ENCODE data around the gene THUMPD1.
"Not testable (repeated sequence)": the region's sequence is repeated elsewhere in the genome, so short reads cannot be mapped to it uniquely, and the experiment has no call there.

THUMPD1 gene

DNA sequence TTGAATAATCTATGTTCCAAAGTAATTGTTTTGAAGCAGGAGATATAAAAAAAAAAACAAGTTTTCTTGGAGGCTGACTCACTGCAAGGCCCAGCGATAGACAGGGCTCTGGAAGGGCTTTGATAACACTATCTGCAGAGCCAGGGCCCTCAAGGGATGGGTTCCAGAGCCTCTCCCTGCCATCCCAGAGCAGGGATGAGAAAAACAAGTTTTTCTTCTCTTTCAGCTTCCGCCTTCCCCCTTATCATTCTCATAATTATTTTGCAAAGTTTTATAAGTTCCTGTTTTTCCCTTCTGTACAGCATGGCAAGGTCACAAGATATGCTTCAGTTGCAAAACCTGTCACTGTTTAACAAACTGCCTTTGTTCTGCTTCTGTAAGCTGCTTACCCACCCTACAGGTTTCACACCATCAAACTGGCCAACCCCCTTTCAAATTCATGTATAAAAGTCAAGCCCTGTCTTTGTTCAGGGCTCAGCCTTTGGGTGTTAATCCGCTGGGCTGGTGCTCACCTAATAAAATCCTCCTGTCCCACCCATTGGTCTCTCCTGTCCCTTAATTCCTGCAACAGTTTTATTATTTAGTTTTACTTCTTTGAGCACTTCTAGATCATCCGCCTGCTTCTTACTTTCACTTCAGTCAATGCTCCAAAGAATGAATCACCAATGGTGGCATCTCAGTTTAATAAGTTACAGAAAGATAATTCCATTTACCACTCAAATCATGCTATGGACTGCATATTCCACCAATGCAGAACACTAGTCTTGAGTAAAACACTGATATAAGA lies 5.6 kb upstream of the THUMPD1 start:
- no peak for DNase-seq

- no peak for DNase-seq
Measured at GRCh38 chr16:20746461-20746860, 4.8 kb upstream of the THUMPD1 start.

GRCh38 chr16:20744922-20745440 lies 3.4 kb upstream of the THUMPD1 start:
- DNase-seq, result peak in 1 of 2 donors; percentile 7

GRCh38 chr16:20743591-20743990 lies 2.0 kb upstream of the THUMPD1 start:
- DNase-seq, result no peak

DNA sequence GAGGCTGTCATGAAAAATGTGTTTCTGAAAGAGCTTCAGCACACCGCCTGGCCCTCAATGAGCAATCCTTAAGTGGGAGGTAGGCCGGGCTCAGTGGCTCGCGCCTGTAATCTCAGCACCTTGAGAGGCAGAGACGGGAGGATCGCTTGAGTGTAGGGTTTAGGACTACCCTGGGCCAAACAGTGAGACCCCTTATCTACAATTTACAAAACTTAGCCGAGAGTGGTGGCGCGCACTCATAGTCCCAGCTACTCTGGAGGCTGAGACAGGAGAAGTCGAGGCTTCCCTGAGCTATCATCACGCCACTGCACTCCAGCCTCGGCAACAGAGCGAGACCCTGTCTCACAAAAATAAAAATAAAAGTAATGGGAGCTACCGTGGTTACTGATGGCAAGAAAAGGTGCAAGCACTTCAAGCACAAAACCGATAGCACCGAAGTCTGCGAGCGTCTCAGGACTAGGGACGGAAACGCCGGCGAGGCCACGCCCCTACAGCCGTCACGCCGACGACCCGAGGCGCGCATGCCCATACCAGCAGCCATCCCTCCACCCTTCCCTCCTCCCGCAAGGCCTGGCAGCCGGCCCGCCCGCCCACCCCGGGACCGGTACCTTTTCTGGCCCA lies 607 bp downstream of the THUMPD1 start:
- DNase-seq, result peak; percentile 92

DNA sequence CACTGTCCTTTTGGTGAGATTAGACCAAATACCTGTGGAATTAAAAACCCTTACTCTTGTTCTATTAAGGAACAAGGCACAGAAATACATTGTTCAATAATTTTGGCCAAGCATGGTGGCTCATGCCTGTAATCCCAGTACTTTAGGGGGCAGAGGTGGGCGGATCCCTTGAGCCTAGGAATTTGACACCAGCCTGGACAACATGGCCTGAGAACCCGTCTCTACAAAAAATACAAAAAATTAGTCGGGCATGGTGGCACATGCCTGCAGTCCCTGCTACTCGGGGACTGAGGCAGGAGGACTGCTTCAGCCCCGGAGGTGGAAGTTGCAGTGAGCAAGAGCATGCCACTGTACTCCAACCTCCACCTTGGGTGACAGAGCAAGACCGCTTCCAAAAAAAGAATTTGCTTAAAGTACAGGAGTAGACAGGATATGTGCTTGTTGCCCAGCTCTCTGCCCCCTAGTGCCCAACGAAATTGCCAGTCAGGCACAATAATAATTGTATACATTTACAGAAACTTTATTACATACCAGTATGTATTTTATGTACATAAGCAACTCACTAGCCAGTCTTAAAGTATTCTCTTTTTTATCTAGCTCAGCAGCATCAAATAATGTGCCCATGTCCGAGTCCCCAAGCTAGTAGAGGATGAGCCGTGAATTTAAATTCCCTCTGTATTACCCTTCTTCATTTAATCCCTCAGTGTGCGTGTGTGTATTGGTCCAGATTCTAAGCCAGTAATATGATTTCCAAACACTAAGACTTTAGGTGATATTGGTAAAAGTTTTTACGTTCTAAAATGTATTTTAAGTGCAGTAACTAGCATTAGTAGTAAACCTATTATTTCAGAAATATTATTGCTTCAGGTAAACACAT lies 1.4 kb downstream of the THUMPD1 start:
- DNase-seq, result peak; percentile 13 to 30

- no peak for DNase-seq
Measured at GRCh38 chr16:20735490-20735889, 6.1 kb downstream of the THUMPD1 start.

DNA sequence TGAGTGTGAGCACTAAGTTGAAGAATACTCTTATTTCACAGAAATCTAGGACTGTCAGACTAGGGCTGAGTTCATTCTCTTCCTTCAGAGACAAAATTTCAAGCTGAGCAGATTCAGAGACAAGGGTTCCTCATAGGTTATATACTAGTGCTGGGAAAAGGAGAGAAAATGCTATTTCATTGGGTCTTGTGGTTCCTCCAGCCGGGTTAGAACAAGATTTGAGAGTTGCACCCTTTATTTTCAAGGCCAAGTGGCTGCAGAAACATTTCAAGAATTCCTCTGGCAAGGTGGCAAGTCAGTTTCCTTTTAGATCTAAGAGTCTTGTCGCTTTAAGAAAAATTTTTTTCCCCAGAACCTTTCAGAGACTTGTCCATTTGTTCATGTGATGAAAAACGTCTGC lies 6.8 kb downstream of the THUMPD1 start:
- DNase-seq, result no peak

GRCh38 chr16:20734056-20734455 lies 7.6 kb downstream of the THUMPD1 start:
- no peak for DNase-seq

GRCh38 chr16:20729141-20729540 lies 12.5 kb downstream of the THUMPD1 start:
- DNase-seq, result no peak

- DNase-seq, result no peak
Measured at GRCh38 chr16:20727181-20727580, 14.4 kb downstream of the THUMPD1 start.

GRCh38 chr16:20726661-20727060 lies 15.0 kb downstream of the THUMPD1 start:
- no peak for DNase-seq

DNA sequence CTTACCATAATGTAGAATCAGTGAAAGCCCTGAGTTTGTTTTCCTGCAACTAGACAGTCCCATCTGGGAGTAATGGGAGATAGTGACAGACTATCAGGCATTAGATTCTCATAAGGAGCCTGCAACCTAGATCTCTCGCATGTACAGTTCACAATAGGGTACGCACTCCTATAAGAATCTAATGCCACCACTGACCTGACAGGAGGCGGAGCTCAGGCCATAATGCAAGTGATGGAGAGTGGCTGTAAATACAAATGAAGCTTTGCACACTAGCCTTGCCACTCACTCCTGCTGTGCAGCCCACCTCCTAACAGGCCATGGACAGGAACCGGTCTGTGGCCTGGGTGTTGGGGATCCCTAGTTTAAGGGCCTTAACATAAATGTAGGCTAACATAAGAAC lies 21.4 kb downstream of the THUMPD1 start:
- DNase-seq, result no peak

DNA sequence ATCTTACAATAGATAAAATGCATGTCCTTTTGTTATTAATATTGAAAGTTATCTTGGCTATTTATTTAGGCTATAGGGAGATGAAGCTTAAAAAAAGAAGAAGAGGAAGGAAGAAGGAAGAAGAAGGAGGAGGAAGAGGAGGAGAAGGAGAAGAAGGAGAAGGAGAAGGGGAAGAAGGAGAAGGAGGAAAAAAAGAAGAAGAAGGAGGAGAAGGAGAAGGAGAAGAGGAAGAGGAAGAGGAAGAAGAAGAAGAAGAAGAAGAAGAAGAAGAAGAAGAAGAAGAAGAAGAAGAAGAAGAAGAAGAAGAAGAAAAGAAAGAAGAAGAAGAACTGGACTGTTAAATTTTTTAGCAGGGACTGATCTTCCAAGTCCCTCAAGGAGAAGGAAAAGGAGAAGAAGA lies 23.9 kb downstream of the THUMPD1 start:
- DNase-seq, result not testable (repeated sequence)

DNA sequence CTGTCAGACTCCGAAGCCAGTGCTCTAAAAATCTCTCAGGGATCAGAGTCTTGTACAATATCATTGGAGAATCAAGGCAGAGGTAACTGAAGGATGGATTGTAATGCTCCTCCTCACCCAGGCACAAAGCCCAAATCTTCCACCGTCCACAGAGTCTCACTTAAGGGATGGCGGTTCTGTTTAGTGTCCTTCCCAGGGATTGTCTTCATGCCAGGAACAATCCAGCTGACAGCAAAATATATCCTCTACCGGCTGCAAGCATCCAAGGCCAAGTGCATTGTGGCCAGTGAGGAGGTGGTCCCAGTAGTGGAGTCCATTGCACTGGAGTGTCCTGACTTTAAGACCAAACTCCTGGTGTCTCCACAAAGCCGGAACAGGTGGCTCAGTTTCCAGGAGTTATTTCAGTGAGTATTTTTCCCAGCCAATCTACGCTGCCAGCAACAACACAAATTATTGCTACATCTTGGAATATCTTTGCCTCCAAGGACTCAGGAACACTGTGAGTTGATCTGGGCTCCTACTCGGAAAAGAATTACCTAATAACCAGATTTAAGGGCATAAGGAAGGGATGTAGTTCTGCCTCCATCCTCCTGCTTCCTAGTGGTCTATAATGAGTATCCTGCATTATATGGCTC lies 30.2 kb downstream of the THUMPD1 start:
- DNase-seq, result no peak

DNA sequence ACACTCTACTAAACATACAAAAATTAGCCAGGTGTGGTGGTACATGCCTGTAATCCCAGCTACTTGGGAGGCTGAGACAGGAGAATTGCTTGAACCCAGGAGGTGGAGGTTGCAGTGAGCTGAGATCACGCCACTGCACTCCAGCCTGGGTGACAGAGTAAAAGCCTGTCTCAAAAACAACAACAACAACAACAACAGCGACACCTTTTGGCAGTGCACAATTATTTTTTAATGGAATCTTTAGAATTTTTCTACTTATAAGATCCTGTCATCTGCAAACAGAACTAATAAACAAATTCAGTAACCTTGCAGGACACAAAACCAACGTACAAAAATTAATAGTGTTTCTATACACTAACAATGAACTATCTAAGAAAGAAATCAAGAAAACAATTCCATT lies 33.5 kb downstream of the THUMPD1 start:
- DNase-seq, result not testable (repeated sequence)

GRCh38 chr16:20707461-20707860 lies 34.2 kb downstream of the THUMPD1 start:
- DNase-seq, result no peak

DNA sequence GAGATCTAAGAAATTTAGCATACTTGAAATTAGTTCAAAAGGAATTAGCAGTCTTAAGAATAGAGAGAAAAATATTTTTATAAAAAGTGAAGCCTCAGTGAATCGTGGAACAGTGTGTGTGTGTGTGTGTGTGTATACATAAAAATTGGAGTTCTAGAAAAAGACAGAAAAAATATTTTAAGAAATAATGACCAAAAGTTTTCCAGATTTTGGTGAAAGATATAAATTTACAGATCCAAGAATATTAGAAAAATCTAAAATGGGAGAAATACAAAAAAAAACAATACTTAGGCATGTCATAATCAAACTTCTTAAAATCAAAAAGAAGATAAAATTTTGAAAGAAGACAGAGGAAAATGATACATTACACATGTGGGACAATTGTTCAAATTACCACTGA lies 35.6 kb downstream of the THUMPD1 start:
- not testable (repeated sequence) for DNase-seq

GRCh38 chr16:20704281-20704680 lies 37.3 kb downstream of the THUMPD1 start:
- DNase-seq, result no peak

DNA sequence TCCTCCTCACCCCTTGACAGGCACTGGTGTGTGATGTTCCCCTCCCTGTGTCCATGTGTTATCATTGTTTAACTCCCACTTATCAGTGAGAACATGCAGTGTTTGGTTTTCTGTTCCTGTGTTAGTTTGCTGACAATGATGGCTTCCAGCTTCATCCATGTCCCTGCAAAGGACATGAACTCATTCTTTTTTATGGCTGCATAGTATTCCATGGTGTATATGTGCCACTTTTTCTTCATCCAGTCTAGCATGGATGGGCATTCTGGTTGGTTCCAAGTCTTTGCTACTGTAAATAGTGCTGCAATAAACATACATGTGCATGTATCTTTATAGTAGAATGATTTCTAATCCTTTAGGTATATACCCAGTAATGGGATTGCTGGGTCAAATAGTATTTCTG lies 39.9 kb downstream of the THUMPD1 start:
- not testable (repeated sequence) for DNase-seq

GRCh38 chr16:20696618-20697017 lies 45.0 kb downstream of the THUMPD1 start:
- DNase-seq, result no peak

DNA sequence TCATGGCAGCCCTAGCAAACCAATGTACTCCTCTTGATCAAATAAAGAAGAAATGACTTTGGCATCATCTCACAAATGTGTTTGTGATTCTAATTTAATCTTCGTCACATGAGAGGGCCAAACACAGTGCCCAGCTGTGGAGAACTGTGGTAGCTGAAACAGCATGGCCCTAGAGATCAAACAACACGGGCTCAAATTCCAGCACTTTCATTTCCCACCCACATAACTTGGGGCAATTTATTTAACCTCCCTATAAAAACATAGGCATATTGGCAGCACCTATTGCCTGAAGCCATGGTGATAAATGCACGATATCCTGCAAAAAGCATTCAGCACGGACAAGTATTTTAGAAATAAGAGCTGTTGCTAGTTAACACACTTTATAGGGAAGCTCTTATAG lies 46.6 kb downstream of the THUMPD1 start:
- no peak for DNase-seq

DNA sequence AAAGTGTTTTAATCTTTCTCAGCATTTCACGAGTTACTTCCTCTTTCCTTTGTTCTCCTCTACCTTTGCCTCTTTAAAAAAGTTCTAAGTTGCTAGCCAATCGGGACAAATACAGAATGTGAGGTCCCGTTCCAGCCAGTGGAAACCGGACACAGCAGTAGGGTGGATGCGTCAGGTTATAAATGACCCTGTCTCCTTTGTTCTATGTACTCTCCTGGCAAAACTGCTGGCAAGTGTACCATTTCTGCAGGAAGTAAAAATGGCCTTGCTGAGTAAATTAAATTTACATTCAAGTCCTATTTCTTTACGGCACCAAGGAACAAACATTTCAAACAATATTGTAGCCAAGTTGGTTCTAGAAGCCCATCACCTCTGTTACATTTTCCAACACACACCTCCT lies 47.5 kb downstream of the THUMPD1 start:
- DNase-seq, result not testable (repeated sequence)

Data from CD4-positive, alpha-beta T cell treated with Interleukin-1 beta for 1 hour (primary cell).